ENCODE results near the gene CCT8. TPM values are rescaled to one million over a fixed set of nuclear protein-coding genes. Genes with fewer than 3 reads are reported as not detected.

The CCT8 gene
- 104 TPM for total RNA-seq

GRCh38 chr21:29073222-29074006 lies at the start of gene CCT8:
CCT8 (minus strand) TSS chr21:29073648; CDS start chr21:29073590, 58 bp downstream.

GRCh38 chr21:29024474-29025327 lies 48.7 kb downstream of the CCT8 start, which contains the start of gene USP16:
USP16 (plus strand) TSS chr21:29024668; CDS start chr21:29027914, 3,246 bp downstream.

Other genes with a start within 250 kb of the CCT8 start
- gene LTN1, start 80.8 kb downstream of the CCT8 start, total RNA-seq = 38.1 TPM
- 12.3 TPM for gene RWDD2B, start 54.3 kb downstream of the CCT8 start, total RNA-seq
- 22.9 TPM for gene USP16, start 49.0 kb downstream of the CCT8 start, total RNA-seq
- 6.1 TPM for gene MAP3K7CL, start 57.0 kb upstream of the CCT8 start, total RNA-seq
- gene BACH1, start 225.3 kb upstream of the CCT8 start, total RNA-seq = 79.8 TPM

All from metanephros (tissue), 1 donor.